K562 (cell line): ENCODE data around the gene SYMPK. TPM values are rescaled to one million over a fixed set of nuclear protein-coding genes. Genes with fewer than 3 reads are reported as not detected.

ENCODE experiments used
- ATAC-seq: fragments of 200-7000 bp; cut with Tn5 transposase; 3 replicates; pipeline ENCODE4 v1.9.1; 2020; ENCODE audit warnings: moderate library complexity
- BruUV-seq: library from RNA; stranded (reverse); fragments of 400-500 nt; replicated peaks from 2 replicates; lab custom pipeline; 2021; lab: Mats Ljungman, UMichigan
- CTCF ChIA-PET: fragments of 300-600 bp; formaldehyde crosslinking; extraction: SDS; loops from one replicate; lab custom pipeline; 2021; ENCODE audit warnings: low intra/inter-chr PET ratio; lab: Yijun Ruan, JAX
- POLR2A ChIA-PET: fragments of 300-600, 350-650 bp; sonication (Branson Sonifier 250); formaldehyde crosslinking; extraction: SDS; loops from one replicate; lab custom pipeline; 2021; ENCODE audit warnings: antibody characterized with exemption, inconsistent platforms; lab: Yijun Ruan, JAX
- DNase-seq, 4 experiments: peaks; one replicate each; pipeline versions ENCODE4 v3.0.0 to v3.0.0-alpha.2; 2011 to 2018; ENCODE audit warnings: low spot score in 3 of 4, mixed read lengths in 3 of 4; ENCODE audit errors: extremely low read depth in 1 of 4
- FAIRE-seq: peaks from 2 replicates; lab custom pipeline; 2011; peaks lifted over from hg19 to GRCh38; lab: Jason Lieb, UNC
- H2AFZ ChIP-seq: 2 replicates; pipeline ENCODE4 v1.6.0; 2011; ENCODE audit warnings: low read depth, low read length, control low read depth, inconsistent platforms
- H3K27ac ChIP-seq: fragments of 200-600 bp; 3 replicates; pipeline ENCODE4 v1.8.0; 2011; ENCODE audit warnings: low read depth, mild to moderate bottlenecking, control low read depth, inconsistent platforms, low read length, moderate library complexity, mixed read lengths; ENCODE audit errors: extremely low read depth
- H3K27me3 ChIP-seq, 2 experiments: fragments of 300-600 bp in 1 of 2; 2 replicates in 1 of 2; 3 replicates in 1 of 2; pipeline versions ENCODE4 v1.6.0 to v1.8.0; 2011; ENCODE audit warnings: inconsistent platforms in 2 of 2, low read length in 2 of 2, mild to moderate bottlenecking in 1 of 2, mixed read lengths in 1 of 2, moderate library complexity in 1 of 2; ENCODE audit not compliant: control insufficient read depth in 2 of 2, insufficient read depth in 2 of 2
- H3K36me3 ChIP-seq: fragments of 300-600 bp; 3 replicates; pipeline ENCODE4 v1.8.0; 2011; ENCODE audit warnings: mild to moderate bottlenecking, low read length, inconsistent platforms; ENCODE audit not compliant: control insufficient read depth, insufficient read depth
- H3K4me1 ChIP-seq, 2 experiments: fragments of 200-600 bp in 1 of 2; replicated peaks in 1 of 2; 2 replicates in 1 of 2; 3 replicates in 1 of 2; pipeline versions ENCODE4 v1.5.1 to v1.8.0; 2011; ENCODE audit warnings: inconsistent platforms in 2 of 2, low read length in 2 of 2, mild to moderate bottlenecking in 1 of 2, mixed read lengths in 1 of 2, moderate library complexity in 1 of 2; ENCODE audit not compliant: control insufficient read depth in 2 of 2, insufficient read depth in 2 of 2
- H3K4me2 ChIP-seq: 2 replicates; pipeline ENCODE4 v1.6.1; 2011; ENCODE audit warnings: low read length, control low read depth, inconsistent platforms, mixed read lengths; ENCODE audit not compliant: insufficient read depth
- H3K4me3 ChIP-seq: fragments of 200-600 bp; sonication (generic), shearing (Covaris generic); 2 replicates; pipeline ENCODE4 v1.5.1; 2016; ENCODE audit warnings: control low read depth, inconsistent platforms
- H3K79me2 ChIP-seq: fragments of 200-600 bp; 3 replicates; pipeline ENCODE4 v1.8.0; 2011; ENCODE audit warnings: low read length, inconsistent platforms; ENCODE audit not compliant: control insufficient read depth, insufficient read depth
- H3K9ac ChIP-seq, 2 experiments: 2 replicates each; pipeline versions ENCODE4 v1.6.0 to v1.6.1; 2011; ENCODE audit warnings: low read depth in 2 of 2, low read length in 2 of 2, control low read depth in 1 of 2, inconsistent platforms in 1 of 2, mild to moderate bottlenecking in 1 of 2, mixed read lengths in 1 of 2; ENCODE audit not compliant: insufficient read depth in 1 of 2
- H3K9me1 ChIP-seq: one replicate; pipeline ENCODE4 v1.6.0; 2011; ENCODE audit warnings: inconsistent platforms, mild to moderate bottlenecking, low read length, moderate library complexity; ENCODE audit not compliant: control insufficient read depth, insufficient read depth
- H3K9me3 ChIP-seq: replicated peaks from 2 replicates; pipeline ENCODE4 v1.5.1; 2011; ENCODE audit warnings: low read depth, low read length, inconsistent platforms; ENCODE audit not compliant: control insufficient read depth, insufficient read depth
- H4K20me1 ChIP-seq: replicated peaks from 2 replicates; pipeline ENCODE4 v1.6.1; 2011; ENCODE audit warnings: low read length, inconsistent platforms, mixed read lengths; ENCODE audit not compliant: control insufficient read depth, insufficient read depth
- BCOR ChIP-seq: fragments of 450-650 bp; IDR thresholded peaks from 2 replicates; pipeline ENCODE4 v1.6.1; 2016
- CHD2 ChIP-seq: IDR thresholded peaks from 2 replicates; pipeline ENCODE4 v1.6.1; 2011; ENCODE audit warnings: low read depth, low read length
- FOXO4 ChIP-seq: fragments of 450-650 bp; formaldehyde crosslinking; IDR thresholded peaks from 2 replicates; pipeline ENCODE4 v1.4.0; 2020; ENCODE audit warnings: mild to moderate bottlenecking, moderate library complexity
- KAT7 ChIP-seq: sonication (generic); formaldehyde crosslinking; IDR thresholded peaks from 2 replicates; pipeline ENCODE4 v1.8.0; 2022; ENCODE audit warnings: missing genetic modification reagents, mild to moderate bottlenecking, borderline replicate concordance
- KLF1 ChIP-seq: fragments of 450-650 bp; IDR thresholded peaks from 2 replicates; pipeline ENCODE4 v1.6.1; 2016; ENCODE audit warnings: missing genetic modification characterization, missing compliant biosample characterization
- NCOA4 ChIP-seq: fragments of 450-650 bp; IDR thresholded peaks from 2 replicates; pipeline ENCODE4 v1.6.1; 2018; ENCODE audit warnings: mild to moderate bottlenecking; ENCODE audit not compliant: partially characterized antibody
- PRPF4 ChIP-seq: fragments of 200-400 bp; formaldehyde crosslinking; IDR thresholded peaks from one replicate; pipeline ENCODE4 v1.6.1; 2017; ENCODE audit warnings: low read length, low read depth, mild to moderate bottlenecking; ENCODE audit not compliant: insufficient read depth, poor library complexity, severe bottlenecking
- RFX5 ChIP-seq: IDR thresholded peaks from 2 replicates; pipeline ENCODE4 v1.6.1; 2011; ENCODE audit warnings: low read depth, mild to moderate bottlenecking, improper control_type of control experiment, low read length
- RUNX1 ChIP-seq: sonication (generic); IDR thresholded peaks from 2 replicates; pipeline ENCODE4 v1.6.1; 2016; ENCODE audit warnings: antibody characterized with exemption, low read depth
- SREBF1 ChIP-seq: fragments of 150-350 bp; IDR thresholded peaks from 2 replicates; pipeline ENCODE4 v1.6.1; 2014; ENCODE audit warnings: antibody characterized with exemption, low read depth, low read length, borderline replicate concordance
- STAT5A ChIP-seq: IDR thresholded peaks from 2 replicates; pipeline ENCODE4 v1.6.1; 2012; ENCODE audit warnings: low read length, inconsistent platforms, borderline replicate concordance
- THRAP3 ChIP-seq: fragments of 450-650 bp; IDR thresholded peaks from 2 replicates; pipeline ENCODE4 v1.6.1; 2016; ENCODE audit warnings: mild to moderate bottlenecking, inconsistent platforms, borderline replicate concordance
- TRIM24 ChIP-seq, 2 experiments: fragments of 450-650 bp; IDR thresholded peaks; 2 replicates each; pipeline ENCODE4 v1.6.1; 2016
- WHSC1 ChIP-seq: IDR thresholded peaks from one replicate; pipeline ENCODE4 v1.6.1; 2012; ENCODE audit warnings: low read length, control low read depth, inconsistent platforms
- ZBTB17 ChIP-seq: fragments of 450-650 bp; formaldehyde crosslinking; IDR thresholded peaks from 2 replicates; pipeline ENCODE4 v1.4.0; 2020; ENCODE audit warnings: mild to moderate bottlenecking
- ZKSCAN1 ChIP-seq: fragments of 150-350 bp; IDR thresholded peaks from 2 replicates; pipeline ENCODE4 v1.6.1; 2016; ENCODE audit warnings: low read depth, low read length
- ZNF175 ChIP-seq: fragments of 200-800 bp; sonication (Bioruptor generic); IDR thresholded peaks from 2 replicates; pipeline ENCODE4 v1.6.1; 2016; ENCODE audit warnings: low read depth, mild to moderate bottlenecking, missing genetic modification characterization, missing compliant biosample characterization
- ZNF184 ChIP-seq: sonication (generic); formaldehyde crosslinking; IDR thresholded peaks from 2 replicates; pipeline ENCODE4 v1.5.0; 2020; ENCODE audit warnings: missing genetic modification reagents
- ZNF324 ChIP-seq: fragments of 250-450 bp; sonication (Bioruptor Pico); IDR thresholded peaks from 2 replicates; pipeline ENCODE4 v1.4.0; 2020; ENCODE audit warnings: mild to moderate bottlenecking
- WGBS: fragments of 100-300 bp; shearing (Covaris generic); methylation state at CpG from one replicate; pipeline ENCODE4 v1.1.6; 2016; ENCODE audit warnings: low coverage, mixed read lengths; ENCODE audit not compliant: insufficient coverage; ENCODE audit errors: missing lambda C conversion rate; 5-methylcytosine and 5-hydroxymethylcytosine counted together
- in situ Hi-C: fragments of 300-500 bp; cut with MboI; formaldehyde crosslinking; loops from 4 replicates; pipeline ENCODE4 v1.15.0; 2018; ENCODE audit warnings: inconsistent platforms, mixed read lengths
- intact Hi-C: fragments of 100-400 bp; cut with micrococcal nuclease; formaldehyde crosslinking; loops from 2 replicates; pipeline ENCODE4 v1.14.2; 2022
- polyA plus RNA-seq, 8 experiments: library from polyadenylated mRNA; depleted of rRNA in 4 of 8; stranded (reverse) in 5 of 8; unstranded in 3 of 8; fragments of >200 nt; fragmentation: Nextera tagmentation in 2 of 8; fragmentation: Illumina TruSeq in 1 of 8; extraction: Ambion mirVana in 2 of 8; extraction: Trizol in 1 of 8; gene quantifications; 2 replicates each; pipeline versions ENCODE4 v1.2.1 to v1.2.3, GENCODE V29; 2011 to 2014; ENCODE audit warnings: inconsistent platforms in 1 of 8, missing spikeins in 1 of 8
- total RNA-seq, 7 experiments: library from RNA; depleted of rRNA in 6 of 7; stranded (reverse); fragments of >200 nt in 6 of 7; fragmentation: Illumina TruSeq in 2 of 7; extraction: Trizol in 2 of 7; gene quantifications; 2 replicates each; pipeline versions ENCODE4 v1.2.1 to v1.2.3, GENCODE V29; 2011 to 2021; ENCODE audit warnings: low replicate concordance in 1 of 7
- TF ChIP-seq, protein P1 (sequence below): sonication (generic); formaldehyde crosslinking; IDR thresholded peaks from 2 replicates; pipeline ENCODE4 v1.8.1; 2023; ENCODE audit warnings: mild to moderate bottlenecking, missing genetic modification reagents, moderate library complexity

SYMPK gene
- total and polyA plus RNA-seq, 9 of the 15 experiments (the other 6 are each of a cell fraction or from before 2014, with no cell fraction given) = 0.73 to 95.5 (median 58.4) TPM

DNA sequence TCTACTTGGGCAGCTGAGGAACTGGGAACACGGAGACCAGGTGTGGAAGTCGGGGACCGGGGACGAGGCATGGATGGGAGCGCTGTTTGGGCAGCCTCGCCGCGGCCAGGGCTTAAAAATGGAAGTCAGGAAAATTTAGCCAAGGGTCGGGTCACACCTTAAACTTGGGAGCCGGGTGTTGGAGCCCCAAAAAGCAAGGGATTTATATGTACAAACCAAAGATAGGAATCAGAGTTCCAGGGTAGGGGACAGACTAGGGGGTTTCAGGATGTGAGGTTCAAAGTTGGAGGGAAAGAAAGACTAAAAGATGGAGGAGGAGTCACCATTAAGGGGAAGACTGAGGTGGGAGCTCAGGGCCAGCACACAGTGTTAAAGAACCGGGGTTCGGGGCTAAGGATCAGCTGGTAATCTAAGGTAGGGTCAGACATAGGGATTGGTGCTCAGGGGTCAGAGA is 1.7 kb upstream of the SYMPK start (continued):
- TF ChIP-seq KAT7 (CRISPR knock-in tag) (no peak; the same call in 1 of the 2 replicates), ZNF184 (no peak), NCOA4 (no peak), RUNX1 (no peak)

DNA sequence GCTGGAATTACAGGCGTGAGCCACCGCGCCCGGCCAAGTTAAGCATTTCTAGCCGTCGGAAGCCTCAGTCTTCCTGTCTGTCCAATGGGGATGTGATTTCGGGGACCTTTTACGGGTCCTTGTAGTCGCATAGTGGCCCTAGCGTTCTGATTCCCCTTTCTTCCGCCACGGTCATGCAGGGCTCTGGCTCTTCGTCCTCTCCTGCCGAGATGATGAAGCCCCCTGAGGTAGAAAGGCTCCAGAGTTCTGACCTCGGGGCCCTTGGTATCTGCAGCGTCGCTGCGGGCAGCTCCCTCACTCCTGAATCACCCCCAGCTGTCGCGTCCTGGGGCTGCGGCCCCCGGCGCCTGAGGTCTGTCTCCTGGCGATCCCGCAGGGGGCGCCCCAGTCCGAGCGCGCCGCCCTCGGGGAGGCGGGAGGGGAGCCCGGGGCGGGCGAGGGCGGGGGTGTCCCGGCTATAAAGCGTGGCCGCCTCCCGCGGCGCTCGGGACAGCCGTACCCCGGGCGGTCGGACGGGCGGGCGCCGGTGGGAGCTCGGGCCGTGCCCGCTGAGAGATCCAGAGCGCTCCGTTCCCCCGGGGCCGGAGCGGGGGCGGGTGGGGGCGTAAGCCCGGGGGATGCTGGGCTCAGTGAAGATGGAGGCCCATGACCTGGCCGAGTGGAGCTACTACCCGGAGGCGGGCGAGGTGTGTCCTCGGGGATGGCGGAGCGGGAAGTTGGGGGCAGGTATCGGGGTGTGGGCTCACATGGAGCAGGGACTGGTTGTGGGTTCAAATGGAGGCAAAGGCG is 1.1 kb upstream of the SYMPK start, which contains the start of gene FOXA3:
Gene FOXA3, plus strand, starts transcription at position 487 of the 789 bp plus-strand sequence. Its CDS starts 131 bp downstream, at position 618.
- under 1% methylated on average over 37 of the region's 71 CpGs for WGBS
- no peaks in the 10 kb centered on the region for H3K27me3 ChIP-seq
- peaks cover 2% of the 10 kb centered on the region for H3K9me1 ChIP-seq
- ATAC-seq = peak; percentile 86
- BruUV-seq = no TSS peak
- peak within 1 kb of the TSS; percentile 99 for H2AFZ ChIP-seq
- peak within 1 kb of the TSS; percentile 100 for H3K4me2 ChIP-seq
- CTCF ChIA-PET = interaction anchor here (2.7 to 5.5 kb wide), 3 partner anchors 18 to 213 kb away, joined by 6 to 102 read pairs (median 14); partner anchors contain the start of gene IRF2BP1
- H3K4me1 ChIP-seq = peaks cover 23 to 45% of the 10 kb centered on the region in 2 experiments
- H3K4me3 ChIP-seq = peak within 1 kb of the TSS; percentile 95
- H3K27ac ChIP-seq = peak within 1 kb of the TSS; percentile 48
- peaks cover 54% of the 10 kb centered on the region for H3K79me2 ChIP-seq
- in situ Hi-C loops = no loop called here
- no peak for FAIRE-seq
- H3K9me3 ChIP-seq = no peaks in the 10 kb centered on the region
- H4K20me1 ChIP-seq = no peaks in the 10 kb centered on the region
- intact Hi-C loops = loop anchor here (1.0 kb wide), 2 partner anchors 19 to 38 kb away; partner anchors contain the start of gene MYPOP
- POLR2A ChIA-PET = interaction anchor here (0.5 to 2.1 kb wide), 14 partner anchors 9 to 754 kb away, joined by 3 to 11 read pairs (median 4); no protein-coding TSS in a partner anchor
- H3K36me3 ChIP-seq = peaks cover 23% of the 10 kb centered on the region; the same call in 2 of the 3 replicates
- peak within 1 kb of the TSS; percentile 71 to 94 for H3K9ac ChIP-seq
- peak; percentile 92 to 96 (median 94) for DNase-seq
- TF ChIP-seq THRAP3 (no peak), RFX5 (no peak), BCOR (peak; percentile 100), ZNF324 (CRISPR knock-in tag) (no peak), ZKSCAN1 (no peak), KLF1 (no peak), CHD2 (no peak), ZNF175 (no peak), TRIM24 (IDR thresholded peaks at IDR 0.05) (peak in 1 of 2 experiments; percentile 75; a peak in 3 of 4 replicates), WHSC1 (no peak), STAT5A (no peak), PRPF4 (no peak), SREBF1 (no peak), FOXO4 (CRISPR knock-in tag) (no peak), ZBTB17 (CRISPR knock-in tag) (no peak)
- TF ChIP-seq, protein P1, sequence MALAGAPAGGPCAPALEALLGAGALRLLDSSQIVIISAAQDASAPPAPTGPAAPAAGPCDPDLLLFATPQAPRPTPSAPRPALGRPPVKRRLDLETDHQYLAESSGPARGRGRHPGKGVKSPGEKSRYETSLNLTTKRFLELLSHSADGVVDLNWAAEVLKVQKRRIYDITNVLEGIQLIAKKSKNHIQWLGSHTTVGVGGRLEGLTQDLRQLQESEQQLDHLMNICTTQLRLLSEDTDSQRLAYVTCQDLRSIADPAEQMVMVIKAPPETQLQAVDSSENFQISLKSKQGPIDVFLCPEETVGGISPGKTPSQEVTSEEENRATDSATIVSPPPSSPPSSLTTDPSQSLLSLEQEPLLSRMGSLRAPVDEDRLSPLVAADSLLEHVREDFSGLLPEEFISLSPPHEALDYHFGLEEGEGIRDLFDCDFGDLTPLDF (CRISPR knock-in tag) = no peak
